Activated CD4-positive, alpha-beta T cell treated with anti-CD3 and anti-CD28 coated beads for 48 hours (primary cell): ENCODE results near the gene ZNF845.
A peak's percentile ranks its signal among the peaks of the same experiment; 100 is the strongest.
"Not testable (repeated sequence)": the region's sequence is repeated elsewhere in the genome, so short reads cannot be mapped to it uniquely, and the experiment has no call there.

Experiments
- DNase-seq: peaks from one replicate; pipeline ENCODE4 v3.0.0-alpha.2; 2020

ZNF845 gene

GRCh38 chr19:53388168-53388567 lies 54.6 kb downstream of the ZNF845 start:
- no peak for DNase-seq

- no peak for DNase-seq
These were observed 55.4 kb downstream of the ZNF845 start for GRCh38 chr19:53388904-53389303.

- no peak for DNase-seq
These were observed 56.0 kb downstream of the ZNF845 start for GRCh38 chr19:53389571-53389970.

GRCh38 chr19:53389978-53390377 lies 56.4 kb downstream of the ZNF845 start:
- no peak for DNase-seq

- DNase-seq: no peak
These were observed 61.0 kb downstream of the ZNF845 start for GRCh38 chr19:53394522-53394973.

GRCh38 chr19:53394974-53395839 lies 61.7 kb downstream of the ZNF845 start, which contains the start of gene ZNF765:
TSS of gene ZNF765 (plus strand) at chr19:53395149. CDS start at chr19:53398016, 2,867 bp downstream.
- DNase-seq: peak; percentile 97

- DNase-seq: not testable (repeated sequence)
These were observed 62.4 kb downstream of the ZNF845 start for GRCh38 chr19:53395840-53396524.

- no peak for DNase-seq
These were observed 62.9 kb downstream of the ZNF845 start for GRCh38 chr19:53396525-53396868.

GRCh38 chr19:53397918-53398317 lies 64.4 kb downstream of the ZNF845 start:
- not testable (repeated sequence) for DNase-seq
